ENCODE data around the gene C6orf62. TPM values are rescaled to one million over a fixed set of nuclear protein-coding genes. Genes with fewer than 3 reads are reported as not detected.
"Not testable (repeated sequence)": the region's sequence is repeated elsewhere in the genome, so short reads cannot be mapped to it uniquely, and the experiment has no call there.

C6orf62 gene
- total RNA-seq, 1 donor from 2014 or later = 109 TPM

DNA sequence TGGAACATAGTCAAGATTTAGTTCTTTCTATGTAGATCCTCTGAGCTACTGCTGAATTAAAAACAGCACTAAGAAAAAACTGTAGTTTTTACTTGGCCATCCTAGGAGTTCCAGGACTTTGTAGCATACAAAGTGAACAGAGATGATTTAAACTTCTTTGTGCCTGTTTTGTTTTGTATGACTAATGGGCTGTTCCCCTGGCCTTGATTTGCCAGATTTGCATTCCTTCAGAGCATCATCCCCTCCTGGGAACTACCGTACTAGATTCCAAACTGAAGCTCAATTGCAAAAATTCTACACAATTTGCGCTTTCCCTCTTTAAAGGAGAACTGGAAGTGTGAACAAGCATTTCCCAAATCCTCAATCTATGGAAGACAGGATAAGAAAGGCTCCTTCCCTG, 29.0 kb downstream of the C6orf62 start:
- Mint-ChIP-seq H3K27me3 (ENCODE audit: insufficient read depth) (no peaks in the 10 kb centered on the region), H3K9me3 (no peaks in the 10 kb centered on the region), H3K4me1 (ENCODE audit: low read depth) (peaks cover 10% of the 10 kb centered on the region), H3K36me3 (ENCODE audit: low read depth) (peaks cover 4% of the 10 kb centered on the region), H3K27ac (no peak overlapping the region), H3K4me3 (no peak overlapping the region)
- intact Hi-C loops (cut with micrococcal nuclease) = loop anchor here (10.0 kb wide), 2 partner anchors 195 to 405 kb away; partner anchors contain the start of gene ALDH5A1
- no peak for DNase-seq (ENCODE audit: low spot score)

GRCh38 chr6:24686946-24687345, 32.0 kb downstream of the C6orf62 start:
- H3K9me3 Mint-ChIP-seq = no peaks in the 10 kb centered on the region
- DNase-seq (ENCODE audit: low spot score) = no peak
- intact Hi-C loops (cut with micrococcal nuclease) = no loop called here
- H3K4me1 Mint-ChIP-seq (ENCODE audit: low read depth) = peaks cover 3% of the 10 kb centered on the region
- H3K27me3 Mint-ChIP-seq (ENCODE audit: insufficient read depth) = no peaks in the 10 kb centered on the region
- no peak overlapping the region for H3K4me3 Mint-ChIP-seq
- H3K36me3 Mint-ChIP-seq (ENCODE audit: low read depth) = peaks cover 4% of the 10 kb centered on the region
- H3K27ac Mint-ChIP-seq = no peak overlapping the region

DNA sequence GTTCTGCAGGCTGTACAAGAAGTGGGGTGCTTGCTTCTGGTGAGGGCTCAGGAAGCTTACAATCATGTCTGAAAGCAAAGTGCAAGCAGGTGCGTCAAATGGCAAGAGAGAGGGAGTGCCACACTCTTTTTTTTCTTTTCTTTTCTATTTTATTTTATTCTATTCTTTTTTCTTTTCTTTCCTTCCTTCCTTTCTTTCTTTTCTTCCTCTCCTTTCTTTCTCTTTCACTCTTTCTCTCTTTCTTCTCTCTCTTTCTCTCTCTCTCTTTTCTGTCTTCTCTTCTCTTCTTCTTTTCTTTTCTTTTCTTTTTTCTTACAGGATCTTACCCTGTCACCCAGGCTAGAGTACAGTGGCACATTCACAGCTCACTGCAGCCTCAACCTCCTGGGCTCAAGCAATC, 32.5 kb downstream of the C6orf62 start:
- intact Hi-C loops (cut with micrococcal nuclease) = no loop called here
- DNase-seq (ENCODE audit: low spot score) = no peak
- no peak overlapping the region for H3K4me3 Mint-ChIP-seq
- no peaks in the 10 kb centered on the region for H3K9me3 Mint-ChIP-seq
- H3K4me1 Mint-ChIP-seq (ENCODE audit: low read depth) = no peaks in the 10 kb centered on the region
- no peaks in the 10 kb centered on the region for H3K27me3 Mint-ChIP-seq (ENCODE audit: insufficient read depth)
- no peak overlapping the region for H3K27ac Mint-ChIP-seq
- H3K36me3 Mint-ChIP-seq (ENCODE audit: low read depth) = peaks cover 7% of the 10 kb centered on the region

GRCh38 chr6:24683297-24684296, 35.4 kb downstream of the C6orf62 start:
- Mint-ChIP-seq H3K27ac (no peak overlapping the region), H3K4me1 (ENCODE audit: low read depth) (no peaks in the 10 kb centered on the region), H3K4me3 (no peak overlapping the region), H3K9me3 (no peaks in the 10 kb centered on the region), H3K36me3 (ENCODE audit: low read depth) (peaks cover 10% of the 10 kb centered on the region), H3K27me3 (ENCODE audit: insufficient read depth) (no peaks in the 10 kb centered on the region)
- intact Hi-C loops (cut with micrococcal nuclease) = no loop called here
- no peak for DNase-seq (ENCODE audit: low spot score)

DNA sequence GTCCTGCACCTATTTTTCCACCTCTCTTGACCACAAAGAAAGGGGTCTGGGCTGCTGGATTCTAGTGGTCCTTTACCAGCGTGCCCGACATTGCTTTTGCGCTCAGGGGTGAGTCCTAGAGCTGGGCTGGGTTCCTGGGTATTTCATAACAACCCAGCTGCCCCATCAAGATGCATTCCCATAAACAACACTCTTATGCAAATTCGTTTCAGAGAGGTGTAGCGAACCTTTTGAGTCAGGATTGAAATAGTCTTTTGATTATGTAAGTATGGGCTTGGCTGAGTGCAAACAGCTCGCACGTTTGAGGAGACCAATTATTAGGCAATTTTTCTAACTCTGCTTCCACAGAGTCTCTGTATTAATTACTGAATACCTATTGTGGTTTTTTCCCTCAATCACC, 38.4 kb downstream of the C6orf62 start:
- Mint-ChIP-seq H3K9me3 (no peaks in the 10 kb centered on the region), H3K4me3 (no peak overlapping the region), H3K4me1 (ENCODE audit: low read depth) (no peaks in the 10 kb centered on the region), H3K27ac (no peak overlapping the region), H3K36me3 (ENCODE audit: low read depth) (peaks cover 8% of the 10 kb centered on the region), H3K27me3 (ENCODE audit: insufficient read depth) (no peaks in the 10 kb centered on the region)
- no peak for DNase-seq (ENCODE audit: low spot score)
- intact Hi-C loops (cut with micrococcal nuclease) = no loop called here

DNA sequence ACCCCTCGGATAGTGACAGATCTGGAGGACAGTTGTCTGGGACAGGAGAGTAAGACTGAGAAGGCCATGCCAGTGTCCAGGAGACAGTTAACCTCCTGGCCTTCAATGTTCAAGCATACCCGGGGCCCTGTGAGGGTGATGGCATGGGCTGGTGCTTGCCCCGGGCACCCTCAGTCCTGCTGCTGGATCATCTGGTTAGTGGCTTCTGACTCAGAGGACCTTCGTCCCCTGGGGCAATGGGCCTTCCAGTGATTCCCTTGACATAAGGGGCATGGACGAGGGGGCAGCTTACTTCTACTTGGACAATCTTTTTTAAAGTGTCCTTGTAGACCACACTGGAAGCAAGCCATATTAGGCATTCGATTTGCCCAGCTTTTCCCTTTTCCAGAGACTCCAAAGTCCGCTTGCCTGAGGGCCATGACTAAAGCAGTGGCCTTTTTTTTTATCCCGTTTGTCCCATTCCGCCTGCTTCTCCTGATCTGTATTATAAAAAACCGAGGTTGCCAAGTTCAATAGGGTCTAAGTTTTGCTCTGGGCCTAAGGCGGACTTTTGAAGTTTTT, 40.1 kb downstream of the C6orf62 start:
- H3K27ac Mint-ChIP-seq; intact Hi-C loops (cut with micrococcal nuclease); DNase-seq (ENCODE audit: low spot score); H3K27me3 Mint-ChIP-seq (ENCODE audit: insufficient read depth); H3K9me3 Mint-ChIP-seq; H3K4me1 Mint-ChIP-seq (ENCODE audit: low read depth); H3K4me3 Mint-ChIP-seq: not testable (repeated sequence)
- H3K36me3 Mint-ChIP-seq (ENCODE audit: low read depth) = peaks cover 11% of the 10 kb centered on the region

DNA sequence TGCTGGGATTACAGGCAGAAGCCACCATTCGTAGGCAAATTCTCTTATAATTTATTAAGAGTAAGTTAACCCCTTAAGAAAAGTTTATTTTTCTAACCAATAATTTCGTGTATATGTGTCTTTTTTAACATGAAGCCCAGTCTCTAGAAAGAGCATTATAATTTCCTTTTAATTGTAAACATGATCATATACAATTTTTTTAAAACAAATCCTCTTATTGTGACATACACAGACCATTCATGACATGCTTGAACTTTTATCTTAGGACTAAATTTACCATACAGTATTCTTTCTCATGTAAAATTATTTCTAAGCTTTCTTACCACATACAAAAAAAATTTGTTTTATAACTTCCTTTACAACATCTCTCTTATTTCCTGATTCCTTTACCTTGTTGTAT, 45.3 kb downstream of the C6orf62 start:
- Mint-ChIP-seq H3K4me1 (ENCODE audit: low read depth) (peaks cover 7% of the 10 kb centered on the region), H3K36me3 (ENCODE audit: low read depth) (peaks cover 21% of the 10 kb centered on the region), H3K4me3 (no peak overlapping the region), H3K9me3 (peaks cover 31% of the 10 kb centered on the region), H3K27me3 (ENCODE audit: insufficient read depth) (no peaks in the 10 kb centered on the region), H3K27ac (no peak overlapping the region)
- intact Hi-C loops (cut with micrococcal nuclease) = no loop called here
- DNase-seq (ENCODE audit: low spot score) = no peak

GRCh38 chr6:24672620-24673182, 46.3 kb downstream of the C6orf62 start:
- H3K27me3 Mint-ChIP-seq (ENCODE audit: insufficient read depth) = no peaks in the 10 kb centered on the region

GRCh38 chr6:24671077-24671476, 47.9 kb downstream of the C6orf62 start:
- H3K27me3 Mint-ChIP-seq (ENCODE audit: insufficient read depth); H3K4me3 Mint-ChIP-seq; DNase-seq (ENCODE audit: low spot score); H3K27ac Mint-ChIP-seq; intact Hi-C loops (cut with micrococcal nuclease): not testable (repeated sequence)
- H3K9me3 Mint-ChIP-seq = peaks cover 31% of the 10 kb centered on the region
- H3K36me3 Mint-ChIP-seq (ENCODE audit: low read depth) = peaks cover 23% of the 10 kb centered on the region
- H3K4me1 Mint-ChIP-seq (ENCODE audit: low read depth) = peaks cover 25% of the 10 kb centered on the region

More at GRCh38 chr6:24672620-24673182, 46.3 kb downstream of the C6orf62 start:
- intact Hi-C loops (cut with micrococcal nuclease) = no loop called here
- Mint-ChIP-seq H3K4me1 (ENCODE audit: low read depth) (peaks cover 13% of the 10 kb centered on the region), H3K9me3 (peaks cover 31% of the 10 kb centered on the region), H3K4me3 (no peak overlapping the region), H3K36me3 (ENCODE audit: low read depth) (peaks cover 21% of the 10 kb centered on the region), H3K27ac (no peak overlapping the region)
- DNase-seq (ENCODE audit: low spot score) = no peak

DNA sequence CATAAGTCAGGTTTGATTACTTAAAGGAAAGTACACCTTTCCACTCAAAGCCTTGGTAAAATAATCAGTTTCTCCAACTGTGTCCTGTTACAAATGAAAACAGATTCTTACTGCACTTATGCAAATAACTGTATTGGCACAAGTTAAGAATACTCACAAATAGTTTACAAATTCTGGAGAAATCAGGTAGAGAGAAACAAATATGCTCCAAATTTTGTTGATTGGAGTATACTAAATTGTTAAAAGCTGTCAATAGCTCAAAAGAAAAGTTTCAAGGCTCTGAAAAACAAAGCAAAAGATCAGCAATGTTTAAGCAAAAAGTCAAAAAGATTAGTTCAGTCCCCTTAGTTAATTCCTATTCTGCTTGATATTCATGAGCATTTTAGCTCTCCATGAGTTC, 48.5 kb downstream of the C6orf62 start:
- intact Hi-C loops (cut with micrococcal nuclease); H3K27me3 Mint-ChIP-seq (ENCODE audit: insufficient read depth); H3K27ac Mint-ChIP-seq; DNase-seq (ENCODE audit: low spot score); H3K4me3 Mint-ChIP-seq: not testable (repeated sequence)
- Mint-ChIP-seq H3K4me1 (ENCODE audit: low read depth) (peaks cover 30% of the 10 kb centered on the region), H3K36me3 (ENCODE audit: low read depth) (peaks cover 24% of the 10 kb centered on the region), H3K9me3 (peaks cover 31% of the 10 kb centered on the region)

DNA sequence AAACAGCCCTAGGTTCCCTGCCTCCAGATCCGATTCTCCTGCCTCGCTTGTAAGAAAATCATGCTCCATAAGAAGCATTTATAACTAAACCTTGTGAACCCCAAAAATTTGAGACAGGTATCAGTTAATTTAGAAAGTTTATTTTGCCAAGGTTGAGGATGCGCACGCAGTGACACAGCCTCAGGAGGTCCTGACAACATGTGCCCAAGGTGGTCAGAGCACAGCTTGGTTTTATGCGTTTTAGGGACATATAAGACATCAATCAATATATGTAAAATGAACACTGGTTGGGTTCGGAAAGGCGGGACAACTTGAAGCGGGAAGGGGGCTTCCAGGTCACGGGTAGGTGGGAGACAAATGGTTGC, 50.0 kb downstream of the C6orf62 start:
- H3K27ac Mint-ChIP-seq = no peak overlapping the region

GRCh38 chr6:24668066-24668996, 50.6 kb downstream of the C6orf62 start:
- H3K27me3 Mint-ChIP-seq (ENCODE audit: insufficient read depth); intact Hi-C loops (cut with micrococcal nuclease); DNase-seq (ENCODE audit: low spot score): not testable (repeated sequence)
- Mint-ChIP-seq H3K4me3 (peak overlapping the region; percentile 92), H3K36me3 (ENCODE audit: low read depth) (peaks cover 29% of the 10 kb centered on the region), H3K27ac (peak overlapping the region; percentile 7), H3K9me3 (peaks cover 26% of the 10 kb centered on the region), H3K4me1 (ENCODE audit: low read depth) (peaks cover 51% of the 10 kb centered on the region)

More for the DNA sequence above, 50.0 kb downstream of the C6orf62 start:
- no peak for DNase-seq (ENCODE audit: low spot score)
- no peaks in the 10 kb centered on the region for H3K27me3 Mint-ChIP-seq (ENCODE audit: insufficient read depth)
- intact Hi-C loops (cut with micrococcal nuclease) = no loop called here
- peaks cover 44% of the 10 kb centered on the region for H3K4me1 Mint-ChIP-seq (ENCODE audit: low read depth)
- peaks cover 25% of the 10 kb centered on the region for H3K36me3 Mint-ChIP-seq (ENCODE audit: low read depth)
- peak overlapping the region; percentile 92 for H3K4me3 Mint-ChIP-seq
- H3K9me3 Mint-ChIP-seq = peaks cover 30% of the 10 kb centered on the region
